KMS-11 (cell line): Measurements from ENCODE around the gene TRIM9.

Source experiments
- H2AFZ ChIP-seq: fragments of 200-600 bp; sonication (generic); 2 replicates; pipeline ENCODE4 v1.6.1; 2016; ENCODE audit warnings: antibody characterized with exemption, mixed run types, low read depth
- H3K27ac ChIP-seq: fragments of 200-600 bp; sonication (generic); 2 replicates; pipeline ENCODE4 v1.6.1; 2016; ENCODE audit warnings: mild to moderate bottlenecking, mixed run types
- H3K27me3 ChIP-seq: fragments of 200-600 bp; sonication (generic); 2 replicates; pipeline ENCODE4 v1.6.1; 2017; ENCODE audit warnings: mild to moderate bottlenecking, low read depth, mixed run types, moderate library complexity; ENCODE audit not compliant: insufficient read depth
- H3K36me3 ChIP-seq: fragments of 200-600 bp; sonication (generic); 2 replicates; pipeline ENCODE4 v1.6.1; 2017; ENCODE audit warnings: mild to moderate bottlenecking, mixed run types; ENCODE audit not compliant: insufficient read depth
- H3K4me1 ChIP-seq: fragments of 200-600 bp; sonication (generic); 2 replicates; pipeline ENCODE4 v1.6.1; 2016; ENCODE audit warnings: mild to moderate bottlenecking, low read depth, mixed run types; ENCODE audit not compliant: poor library complexity, severe bottlenecking
- H3K4me2 ChIP-seq: fragments of 200-600 bp; sonication (generic); 2 replicates; pipeline ENCODE4 v1.7.0; 2016; ENCODE audit warnings: mild to moderate bottlenecking, mixed run types
- H3K4me3 ChIP-seq: fragments of 200-600 bp; sonication (generic); IDR thresholded peaks from 2 replicates; pipeline ENCODE4 v1.6.1; 2017; ENCODE audit warnings: low read depth, low read length, mixed read lengths; ENCODE audit not compliant: insufficient read depth
- H3K79me2 ChIP-seq: fragments of 200-600 bp; sonication (generic); 2 replicates; pipeline ENCODE4 v1.6.1; 2016; ENCODE audit warnings: low read depth, mixed run types; ENCODE audit not compliant: insufficient read depth
- H3K9ac ChIP-seq: fragments of 200-600 bp; sonication (generic); 2 replicates; pipeline ENCODE4 v1.6.1; 2016; ENCODE audit warnings: mild to moderate bottlenecking, mixed run types
- H4K20me1 ChIP-seq: fragments of 200-600 bp; sonication (generic); 2 replicates; pipeline ENCODE4 v1.6.1; 2016; ENCODE audit warnings: mild to moderate bottlenecking, mixed run types; ENCODE audit not compliant: insufficient read depth
- TF ChIP-seq, protein P1 (sequence below): fragments of 200-600 bp; sonication (generic); conservative IDR thresholded peaks from 2 replicates; pipeline ENCODE4 v1.6.1; 2017; ENCODE audit warnings: low read depth, mild to moderate bottlenecking, antibody characterized with exemption, low read length, moderate library complexity, mixed read lengths

The TRIM9 gene

DNA sequence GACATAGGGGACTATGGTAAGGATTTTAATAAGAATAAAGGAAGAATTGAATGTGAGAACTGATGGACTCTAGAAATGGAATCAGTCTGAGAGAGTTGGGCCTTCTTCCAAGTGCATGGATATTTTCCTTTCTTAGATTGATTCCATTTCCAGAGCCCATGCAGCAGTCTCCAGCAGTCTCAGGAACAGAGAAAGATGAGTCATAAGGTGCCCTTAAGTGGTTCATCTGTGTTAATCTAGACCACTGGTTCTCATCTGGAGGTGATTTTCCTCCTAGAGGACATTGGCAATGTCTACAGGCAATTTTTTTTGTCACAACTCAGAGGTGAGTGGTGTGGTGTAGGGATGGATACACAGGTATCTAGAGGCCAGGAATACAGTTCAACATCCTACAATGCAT, 25.9 kb downstream of the TRIM9 start:
- H3K27ac ChIP-seq = no peak overlapping the region
- no peaks in the 10 kb centered on the region for H3K79me2 ChIP-seq
- no peak overlapping the region for H2AFZ ChIP-seq
- TF ChIP-seq, protein P1, sequence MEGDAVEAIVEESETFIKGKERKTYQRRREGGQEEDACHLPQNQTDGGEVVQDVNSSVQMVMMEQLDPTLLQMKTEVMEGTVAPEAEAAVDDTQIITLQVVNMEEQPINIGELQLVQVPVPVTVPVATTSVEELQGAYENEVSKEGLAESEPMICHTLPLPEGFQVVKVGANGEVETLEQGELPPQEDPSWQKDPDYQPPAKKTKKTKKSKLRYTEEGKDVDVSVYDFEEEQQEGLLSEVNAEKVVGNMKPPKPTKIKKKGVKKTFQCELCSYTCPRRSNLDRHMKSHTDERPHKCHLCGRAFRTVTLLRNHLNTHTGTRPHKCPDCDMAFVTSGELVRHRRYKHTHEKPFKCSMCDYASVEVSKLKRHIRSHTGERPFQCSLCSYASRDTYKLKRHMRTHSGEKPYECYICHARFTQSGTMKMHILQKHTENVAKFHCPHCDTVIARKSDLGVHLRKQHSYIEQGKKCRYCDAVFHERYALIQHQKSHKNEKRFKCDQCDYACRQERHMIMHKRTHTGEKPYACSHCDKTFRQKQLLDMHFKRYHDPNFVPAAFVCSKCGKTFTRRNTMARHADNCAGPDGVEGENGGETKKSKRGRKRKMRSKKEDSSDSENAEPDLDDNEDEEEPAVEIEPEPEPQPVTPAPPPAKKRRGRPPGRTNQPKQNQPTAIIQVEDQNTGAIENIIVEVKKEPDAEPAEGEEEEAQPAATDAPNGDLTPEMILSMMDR = no peak
- H3K4me3 ChIP-seq = no peak overlapping the region
- H3K36me3 ChIP-seq = no peaks in the 10 kb centered on the region
- H3K4me1 ChIP-seq = no peaks in the 10 kb centered on the region
- no peak overlapping the region for H3K4me2 ChIP-seq
- no peak overlapping the region for H3K9ac ChIP-seq
- H3K27me3 ChIP-seq = no peaks in the 10 kb centered on the region
- no peaks in the 10 kb centered on the region for H4K20me1 ChIP-seq

DNA sequence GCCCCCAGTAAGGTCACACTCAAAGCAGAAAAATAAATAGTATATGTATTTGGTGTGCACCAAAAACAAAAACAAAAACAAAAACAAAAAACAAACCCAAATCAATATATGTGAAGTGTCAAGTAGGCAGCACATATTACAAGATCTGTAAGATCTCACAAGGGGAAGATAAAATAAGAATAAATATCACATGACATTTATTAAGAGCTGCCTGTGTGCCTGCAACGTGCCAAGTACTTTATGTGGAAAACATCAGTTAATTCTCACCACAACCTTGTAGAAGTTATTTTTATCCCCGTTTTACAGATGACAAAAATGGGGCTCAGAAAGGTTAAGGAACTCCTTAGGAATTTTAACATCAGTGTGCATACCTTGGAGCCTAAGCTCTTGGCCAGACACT, 26.6 kb downstream of the TRIM9 start:
- TF ChIP-seq, protein P1 = no peak
- Histone ChIP-seq H3K27me3 (no peaks in the 10 kb centered on the region), H3K27ac (no peak overlapping the region), H3K9ac (no peak overlapping the region), H3K4me3 (no peak overlapping the region), H3K79me2 (no peaks in the 10 kb centered on the region), H3K36me3 (no peaks in the 10 kb centered on the region), H3K4me1 (no peaks in the 10 kb centered on the region), H3K4me2 (no peak overlapping the region), H2AFZ (no peak overlapping the region), H4K20me1 (no peaks in the 10 kb centered on the region)

DNA sequence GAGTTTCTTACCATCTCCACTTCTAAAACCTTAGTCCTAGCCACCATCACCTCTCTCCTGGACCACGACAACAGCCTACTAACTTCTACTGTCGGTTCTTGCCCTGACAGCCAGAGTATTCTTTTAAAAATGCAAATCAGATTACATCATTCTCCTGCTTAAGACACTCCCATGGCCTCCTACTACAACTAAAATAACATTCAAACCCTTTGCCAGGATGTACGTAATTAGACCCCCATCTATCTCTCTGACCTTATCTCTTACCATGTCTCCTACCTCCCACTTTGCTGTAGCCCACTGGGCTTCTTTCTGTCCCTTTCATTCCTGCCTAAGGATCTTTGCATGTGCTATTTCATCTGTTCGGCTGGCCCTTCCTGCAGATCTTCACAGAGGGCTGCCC, 27.6 kb downstream of the TRIM9 start:
- H3K27me3 ChIP-seq = no peaks in the 10 kb centered on the region
- TF ChIP-seq, protein P1 = no peak
- H3K4me3 ChIP-seq = no peak overlapping the region
- H4K20me1 ChIP-seq = no peaks in the 10 kb centered on the region
- H3K27ac ChIP-seq = no peak overlapping the region
- H3K36me3 ChIP-seq = no peaks in the 10 kb centered on the region
- H2AFZ ChIP-seq = no peak overlapping the region
- H3K4me2 ChIP-seq = no peak overlapping the region
- no peak overlapping the region for H3K9ac ChIP-seq
- H3K4me1 ChIP-seq = no peaks in the 10 kb centered on the region
- H3K79me2 ChIP-seq = no peaks in the 10 kb centered on the region

DNA sequence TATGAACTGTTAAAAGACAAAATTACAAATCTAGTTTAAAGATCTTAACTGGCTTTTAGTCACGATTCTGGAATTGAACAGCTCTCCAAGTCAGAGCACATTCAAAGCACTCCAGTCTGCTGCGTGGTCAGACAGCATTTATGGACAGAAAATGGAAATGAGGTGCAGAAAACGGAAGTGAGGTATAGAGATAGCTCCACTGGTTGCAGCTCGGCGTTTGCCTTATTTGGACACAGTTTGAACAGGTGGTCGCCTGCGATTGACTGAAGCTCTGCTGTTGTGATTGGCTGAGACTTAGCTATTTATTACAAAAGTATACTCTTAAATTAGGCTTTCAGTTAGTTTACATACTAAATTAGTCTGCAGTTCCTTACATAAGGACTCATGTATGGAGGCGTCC, 28.3 kb downstream of the TRIM9 start:
- Histone ChIP-seq H3K27ac (no peak overlapping the region), H4K20me1 (no peaks in the 10 kb centered on the region), H3K79me2 (no peaks in the 10 kb centered on the region), H2AFZ (no peak overlapping the region), H3K4me2 (no peak overlapping the region), H3K4me3 (no peak overlapping the region), H3K27me3 (no peaks in the 10 kb centered on the region), H3K9ac (no peak overlapping the region), H3K36me3 (no peaks in the 10 kb centered on the region), H3K4me1 (no peaks in the 10 kb centered on the region)
- TF ChIP-seq, protein P1 = no peak

DNA sequence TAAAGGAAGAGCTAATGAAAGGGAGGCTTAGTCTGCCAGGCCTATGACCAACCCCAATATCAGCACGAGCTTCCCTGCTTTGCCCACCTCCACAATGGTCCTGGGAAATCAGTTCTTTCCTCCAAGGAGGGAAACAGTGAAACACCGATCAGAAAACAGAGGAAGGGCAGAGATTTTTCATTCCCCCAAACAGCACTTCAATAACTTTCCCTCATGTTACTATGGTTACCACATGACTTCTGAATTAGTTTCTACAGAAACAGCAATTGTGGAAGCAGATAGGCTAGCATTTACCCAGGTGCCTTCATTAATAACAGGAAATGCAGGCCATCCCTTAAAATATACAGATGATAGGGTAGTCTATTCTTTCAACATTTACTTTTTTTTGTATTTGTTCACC, 35.9 kb downstream of the TRIM9 start:
- Histone ChIP-seq H3K9ac (no peak overlapping the region), H3K27me3 (no peaks in the 10 kb centered on the region), H3K4me2 (no peak overlapping the region), H4K20me1 (no peaks in the 10 kb centered on the region), H3K79me2 (no peaks in the 10 kb centered on the region), H3K4me3 (no peak overlapping the region), H3K4me1 (no peaks in the 10 kb centered on the region), H3K27ac (no peak overlapping the region), H3K36me3 (no peaks in the 10 kb centered on the region), H2AFZ (no peak overlapping the region)
- TF ChIP-seq, protein P1 = no peak
